IPS DF 4.7 (cell line): ENCODE results near the gene RAD51B.
"Not testable (repeated sequence)": the region's sequence is repeated elsewhere in the genome, so short reads cannot be mapped to it uniquely, and the experiment has no call there.

ENCODE experiments used
- DNase-seq: peaks from one replicate; pipeline ENCODE4 v3.0.0-alpha.2; 2013; ENCODE audit warnings: low spot score; ENCODE audit errors: extremely low read depth

RAD51B gene

DNA sequence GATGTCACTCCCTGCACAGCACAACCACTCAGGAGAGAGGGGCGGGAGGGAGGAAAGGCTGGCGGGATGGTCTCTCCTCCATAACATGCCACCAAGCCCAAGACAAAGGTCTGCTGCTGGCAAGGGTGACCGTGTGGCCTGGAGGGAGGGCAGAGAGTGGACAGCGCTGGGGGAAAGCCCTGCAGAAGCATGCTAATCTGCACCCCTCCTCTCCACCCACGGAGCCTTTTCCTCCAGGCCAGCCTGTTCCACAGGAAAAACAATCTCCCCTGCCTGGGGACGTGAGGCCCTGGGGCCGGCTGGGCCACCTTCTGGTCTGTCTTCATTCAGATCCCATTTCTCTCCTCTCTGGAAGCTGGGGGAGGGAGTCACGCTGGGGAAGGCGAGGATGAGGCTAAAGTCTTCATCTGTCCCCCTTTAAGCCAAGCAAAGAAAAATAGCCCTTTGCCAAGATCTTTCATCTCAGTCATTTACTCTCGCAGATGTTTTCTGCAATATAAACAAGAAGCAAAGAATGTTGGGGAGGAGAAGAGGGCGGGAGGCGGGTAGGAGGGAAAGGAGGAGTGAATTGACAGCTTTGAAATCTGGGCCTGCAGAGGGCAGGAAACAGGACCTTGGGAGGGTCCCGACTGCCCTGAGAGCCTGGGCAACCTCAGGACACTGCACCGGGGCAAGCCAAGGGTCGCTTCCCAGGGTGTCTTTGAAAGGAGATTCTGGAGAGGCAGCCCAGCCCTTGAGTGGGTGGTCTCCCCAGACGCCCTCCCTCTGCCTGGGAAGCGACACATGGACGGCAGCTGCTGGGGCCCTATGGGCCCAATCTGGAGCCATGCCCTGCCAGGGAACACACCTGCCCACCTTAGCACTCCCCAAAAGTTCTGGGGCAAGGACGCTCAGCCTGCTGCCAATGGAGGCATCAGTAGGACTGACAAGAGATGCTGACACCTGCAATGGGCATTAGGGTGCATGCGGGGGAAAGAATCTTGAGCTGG, 839.7 kb downstream of the RAD51B start:
- DNase-seq: no peak

DNA sequence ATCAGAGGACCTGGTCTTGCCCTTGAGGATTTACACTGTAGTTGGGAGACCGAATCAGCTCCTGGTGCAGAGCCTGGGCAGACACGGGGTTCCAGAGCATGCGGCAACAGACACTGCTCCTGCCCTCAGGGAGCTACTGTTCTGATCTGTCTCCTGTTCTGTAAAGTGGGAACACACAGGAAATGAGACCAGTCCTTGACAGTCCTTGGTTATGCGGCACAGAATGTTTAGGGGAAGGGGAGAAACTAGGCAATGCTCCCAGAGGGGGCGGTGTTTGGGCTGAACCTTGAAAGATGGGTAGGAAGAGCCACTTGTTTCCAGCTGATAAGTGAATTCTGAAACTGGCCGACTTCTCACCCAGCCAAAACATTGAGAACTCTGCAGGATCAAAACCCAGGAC, 840.9 kb downstream of the RAD51B start:
- no peak for DNase-seq

DNA sequence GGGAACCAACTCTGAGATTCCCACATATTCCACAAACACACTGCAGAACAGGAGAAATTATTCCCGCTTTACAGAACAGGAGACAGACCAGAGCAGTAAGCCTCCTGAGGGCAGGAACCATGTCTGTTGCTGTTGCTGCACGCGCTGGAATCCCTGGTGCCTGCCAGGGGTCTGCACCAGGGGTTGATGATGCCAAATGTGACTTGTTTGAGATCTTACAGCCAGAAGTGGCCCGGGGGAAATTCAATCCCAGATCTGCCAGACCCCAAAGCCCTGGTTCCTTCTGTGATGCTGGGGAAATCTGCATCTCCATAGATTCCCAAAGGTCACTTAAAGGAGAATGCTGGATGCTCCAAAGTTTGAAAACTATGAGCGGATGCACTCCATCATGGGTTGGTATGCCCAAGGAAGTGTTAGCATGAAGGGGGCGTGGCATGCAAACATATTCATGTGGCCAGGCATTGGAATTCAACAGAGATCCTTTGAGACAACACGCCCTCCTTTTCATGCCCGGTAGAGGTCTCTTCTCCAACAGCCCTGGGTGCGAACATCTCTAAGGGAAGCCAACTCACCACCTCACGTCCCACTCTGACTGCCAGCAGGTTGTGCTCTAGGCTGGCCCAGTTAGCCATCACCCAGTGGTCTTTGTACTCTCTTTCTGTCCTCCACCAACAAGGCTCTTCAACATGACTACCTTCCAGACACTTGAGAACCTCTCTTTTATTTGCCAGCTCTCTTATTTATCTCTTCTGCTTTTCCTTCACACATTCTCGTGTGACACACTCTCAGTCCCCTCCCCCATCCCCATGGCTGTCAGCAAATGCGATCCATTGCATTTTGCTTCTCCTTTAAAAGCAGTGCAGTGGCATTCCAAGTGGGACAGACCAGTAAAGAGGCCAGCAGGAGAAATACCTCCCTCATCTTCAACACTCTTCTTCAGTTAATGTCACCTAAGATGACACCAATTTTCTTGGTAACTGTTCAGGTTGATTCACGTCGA, 841.9 kb downstream of the RAD51B start:
- no peak for DNase-seq

DNA sequence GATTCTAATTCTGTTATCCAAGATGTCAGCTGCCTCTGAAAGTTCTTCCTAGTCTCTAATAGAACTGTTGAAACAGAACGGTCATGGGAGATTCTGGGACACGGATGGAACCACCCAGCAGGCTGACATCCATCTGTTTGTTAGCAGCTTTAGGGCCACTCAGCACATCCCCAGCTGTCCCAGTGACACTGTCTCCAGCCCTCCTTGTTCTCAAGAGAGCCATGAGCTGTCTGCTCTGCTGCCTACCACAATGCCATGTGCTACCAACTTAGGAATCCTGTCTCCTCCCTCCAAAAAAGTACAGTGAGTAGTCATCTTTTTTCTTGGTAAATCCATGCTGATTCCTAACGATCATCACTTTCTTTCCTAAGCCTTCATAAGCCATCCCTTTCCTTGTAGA, 842.8 kb downstream of the RAD51B start:
- DNase-seq: no peak

DNA sequence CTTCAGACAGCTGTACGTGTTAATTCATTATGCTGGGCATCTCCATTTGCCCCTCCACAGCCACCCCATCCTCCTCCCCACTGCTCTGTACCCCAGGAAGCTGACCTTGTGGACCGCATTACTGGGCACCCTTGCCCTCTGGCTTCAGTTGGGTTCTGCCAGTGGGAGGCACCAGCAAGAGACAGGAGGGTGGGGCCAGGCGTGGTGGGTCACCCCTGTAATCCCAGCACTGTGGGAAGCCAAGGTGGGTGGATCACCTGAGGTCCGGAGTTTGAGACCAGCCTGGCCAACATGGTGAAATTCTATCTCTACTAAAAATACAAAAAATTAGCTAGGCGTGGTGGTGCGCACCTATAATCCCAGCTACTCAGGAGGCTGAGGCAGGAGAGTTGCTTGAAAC, 843.2 kb downstream of the RAD51B start:
- not testable (repeated sequence) for DNase-seq

DNA sequence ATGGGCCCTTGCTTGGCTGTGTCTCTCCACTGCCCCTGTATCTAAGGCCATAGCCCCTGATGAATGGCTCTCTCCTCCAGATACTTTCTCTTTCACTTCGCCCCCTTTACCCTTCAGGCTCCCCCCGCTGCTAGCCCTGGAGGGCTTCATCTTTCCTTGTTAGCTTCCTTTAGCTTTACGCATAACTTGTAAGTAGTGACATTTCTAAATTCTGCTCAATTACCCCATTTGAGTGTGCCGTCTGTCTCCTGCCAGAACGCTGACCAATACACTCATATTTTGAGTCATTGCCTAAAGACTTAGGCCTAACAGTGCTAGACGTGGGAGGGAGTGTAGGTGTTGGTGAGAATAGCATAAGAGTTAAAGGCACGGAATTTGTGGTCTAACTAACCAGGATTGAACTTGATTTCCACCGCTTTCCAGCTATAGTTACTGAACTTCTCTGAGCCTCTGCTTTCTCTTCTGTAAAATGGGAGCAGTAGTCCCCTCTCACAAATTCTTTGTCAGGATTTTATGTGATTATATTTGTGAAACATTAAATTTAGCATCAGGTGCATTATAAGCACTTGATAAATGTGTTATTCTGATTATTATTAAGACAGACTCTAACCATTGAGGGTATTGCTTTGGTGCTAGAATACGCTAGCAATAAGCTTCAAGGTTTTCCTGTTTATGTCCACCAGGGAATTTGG, 844.0 kb downstream of the RAD51B start:
- no peak for DNase-seq

DNA sequence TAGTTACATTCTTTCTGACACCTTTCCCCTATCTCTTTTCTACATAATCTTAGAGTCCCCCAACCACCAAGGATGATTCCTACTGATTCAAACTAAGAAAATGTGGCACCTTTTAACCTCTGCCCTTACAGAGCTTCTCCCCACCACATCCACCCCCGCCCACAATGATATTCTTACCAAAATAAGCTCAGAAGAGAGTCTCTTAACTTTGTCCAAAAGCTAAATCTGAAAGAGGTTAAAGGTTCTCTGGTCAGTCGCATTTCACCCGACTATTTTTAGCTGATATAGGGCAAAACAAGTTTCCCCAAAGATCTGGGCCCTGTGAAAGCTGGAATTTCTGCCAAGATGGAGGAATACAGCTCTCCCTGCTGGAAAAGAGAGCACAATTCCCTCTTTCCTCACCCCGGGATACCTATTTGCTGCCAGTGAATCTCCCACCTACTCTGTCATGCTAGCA, 844.7 kb downstream of the RAD51B start:
- DNase-seq: no peak

DNA sequence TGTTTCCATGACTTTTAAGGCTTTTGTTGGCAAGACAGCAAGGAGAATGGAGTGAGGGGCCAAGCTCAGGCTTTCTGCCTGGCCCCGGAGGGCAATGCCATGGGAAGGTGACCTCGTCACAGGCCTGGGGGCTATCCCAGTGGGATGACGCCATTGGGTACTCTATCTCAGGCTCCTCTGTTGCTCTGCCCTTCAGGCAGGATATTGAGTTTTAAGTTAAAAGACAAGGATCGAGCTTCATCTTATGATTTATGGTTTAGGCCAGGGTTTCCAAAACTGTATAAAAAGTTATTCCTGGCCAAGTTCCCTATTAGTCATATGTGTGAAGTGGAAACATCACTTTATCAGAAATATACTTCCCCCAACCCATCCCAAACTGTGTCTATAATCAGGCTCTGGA, 845.6 kb downstream of the RAD51B start:
- DNase-seq: no peak

DNA sequence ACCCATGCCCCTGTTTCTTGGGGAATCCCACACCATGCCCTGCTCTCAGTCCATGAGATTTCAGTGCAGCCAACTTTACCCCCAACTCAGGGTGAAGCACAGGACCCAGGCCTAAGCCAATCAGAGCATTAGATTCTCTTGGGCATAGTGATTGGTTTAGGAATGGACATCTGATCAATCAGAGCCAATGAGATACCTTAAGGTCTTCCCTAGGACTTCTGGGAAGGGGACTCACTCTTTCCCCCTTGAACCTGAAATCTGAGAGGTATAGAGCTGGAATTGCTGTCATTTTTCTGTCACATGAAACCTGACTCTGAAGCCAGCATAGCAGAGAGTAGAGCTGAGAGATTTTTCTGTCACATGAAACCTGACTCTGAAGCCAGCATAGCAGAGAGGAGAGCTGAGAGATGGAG, 846.2 kb downstream of the RAD51B start:
- no peak for DNase-seq

DNA sequence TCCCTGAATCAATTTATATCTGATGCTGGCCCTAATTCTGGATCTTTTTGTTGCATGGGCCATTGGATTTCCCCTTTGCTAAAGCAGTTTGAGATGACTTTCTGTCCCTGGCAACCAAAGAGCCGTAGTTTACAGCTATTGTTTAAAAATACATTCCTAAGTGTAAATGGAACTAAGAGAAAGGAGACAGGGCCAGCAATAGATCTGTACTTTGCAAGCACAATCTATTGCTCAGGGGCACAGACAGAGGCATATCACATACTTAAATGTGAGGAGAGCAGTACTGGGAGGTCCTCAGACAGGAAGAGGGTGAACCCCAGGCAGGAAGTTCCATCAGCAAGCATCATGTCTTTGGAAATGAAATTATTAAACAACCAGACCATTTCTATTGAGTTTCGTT, 846.7 kb downstream of the RAD51B start:
- no peak for DNase-seq

DNA sequence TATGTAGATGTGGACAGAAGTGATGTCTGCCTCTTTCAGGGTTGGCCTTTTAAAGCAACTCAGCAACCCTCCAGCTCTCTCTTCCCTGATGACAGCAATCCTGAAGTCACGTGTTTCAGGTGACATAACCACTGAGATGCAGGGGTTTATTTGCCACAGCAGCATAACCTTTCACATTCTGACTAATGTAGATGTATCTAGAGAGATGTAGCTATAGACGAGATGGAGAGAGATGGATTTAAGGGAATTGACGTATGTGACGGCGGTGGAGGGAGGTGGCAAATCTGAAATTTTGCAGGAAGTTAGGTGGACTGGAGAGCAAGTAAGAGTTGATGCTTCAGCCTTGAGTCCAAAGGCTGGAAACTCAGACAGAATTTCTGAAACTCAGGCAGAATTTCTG, 847.3 kb downstream of the RAD51B start:
- DNase-seq: no peak

DNA sequence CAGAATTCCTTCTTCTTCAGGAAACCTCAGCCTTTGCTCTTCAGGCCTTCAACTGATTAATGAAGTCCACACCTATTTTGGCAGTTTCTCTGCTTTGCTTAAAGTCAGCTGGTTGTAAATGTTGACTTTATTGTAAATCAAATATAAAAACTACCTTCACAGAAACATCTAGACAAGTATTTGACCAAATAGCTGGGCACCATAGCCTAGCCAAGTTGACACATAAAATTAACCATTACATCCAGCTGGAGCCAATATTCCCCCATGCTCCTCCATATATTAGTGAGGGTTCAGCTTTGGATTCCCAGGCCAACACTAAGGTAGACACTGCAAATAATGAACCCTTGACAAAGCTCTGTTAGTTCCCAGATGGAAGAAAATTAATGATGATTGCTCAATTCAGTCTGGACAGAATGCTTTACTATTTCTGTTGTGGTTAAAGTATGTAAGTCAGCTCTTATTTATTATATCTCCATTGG, 847.8 kb downstream of the RAD51B start:
- DNase-seq: no peak

DNA sequence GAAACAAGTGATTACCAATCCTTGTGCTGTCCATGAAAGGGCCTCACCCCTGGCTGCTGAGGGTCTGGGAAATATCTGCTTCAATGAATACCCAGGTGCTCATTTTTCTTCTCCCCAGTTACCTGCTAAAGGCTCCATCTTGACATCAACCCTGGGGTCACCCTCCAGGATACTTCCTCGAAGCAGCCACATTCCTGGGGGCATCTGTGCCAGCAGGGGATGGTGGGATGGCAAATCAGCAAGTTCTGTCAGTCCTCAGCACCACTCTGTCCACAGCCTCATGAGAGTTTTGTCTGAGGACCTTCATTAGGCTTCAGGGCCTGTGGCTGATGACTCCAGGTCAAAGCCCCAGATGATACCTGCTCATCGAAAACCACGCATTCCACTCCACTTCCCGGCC, 848.4 kb downstream of the RAD51B start:
- no peak for DNase-seq

DNA sequence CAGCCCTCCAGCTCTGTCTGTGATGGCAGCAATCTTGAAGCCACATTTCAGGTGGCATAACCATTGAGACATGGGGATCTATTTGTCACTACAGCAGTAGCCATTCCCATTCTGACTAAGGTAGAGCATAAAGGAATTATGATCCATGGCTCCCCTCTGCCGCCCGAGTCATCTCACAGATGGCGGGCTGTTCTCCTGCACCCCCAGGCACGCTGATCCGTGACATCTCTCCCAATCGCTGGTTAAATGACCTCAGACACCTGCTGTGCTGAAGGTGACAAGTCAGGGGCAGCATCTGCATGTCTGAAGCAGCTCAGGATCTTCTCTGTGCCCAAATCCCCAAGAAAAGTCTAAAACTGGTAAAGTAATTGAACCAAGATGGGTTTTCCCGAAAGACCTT, 849.0 kb downstream of the RAD51B start:
- DNase-seq: no peak

DNA sequence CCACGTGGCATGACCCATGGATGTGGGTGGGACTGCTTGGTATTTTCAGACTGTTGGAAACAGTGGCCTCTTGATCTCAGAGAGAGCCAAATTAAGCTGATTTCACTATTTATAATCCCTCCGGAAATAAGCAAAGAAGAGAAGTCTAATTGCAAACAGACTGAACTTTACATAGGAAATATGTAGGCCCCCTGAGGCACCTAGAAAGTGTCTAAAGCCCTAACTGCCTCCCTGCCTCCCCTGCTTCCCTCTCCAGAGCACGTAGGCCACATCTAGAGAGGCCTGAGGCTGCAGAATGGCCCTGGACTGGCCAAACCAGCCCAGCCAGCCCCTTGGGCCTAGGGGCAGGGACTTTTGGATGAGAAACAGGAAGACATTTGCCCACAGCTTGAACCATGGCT, 849.5 kb downstream of the RAD51B start:
- no peak for DNase-seq

DNA sequence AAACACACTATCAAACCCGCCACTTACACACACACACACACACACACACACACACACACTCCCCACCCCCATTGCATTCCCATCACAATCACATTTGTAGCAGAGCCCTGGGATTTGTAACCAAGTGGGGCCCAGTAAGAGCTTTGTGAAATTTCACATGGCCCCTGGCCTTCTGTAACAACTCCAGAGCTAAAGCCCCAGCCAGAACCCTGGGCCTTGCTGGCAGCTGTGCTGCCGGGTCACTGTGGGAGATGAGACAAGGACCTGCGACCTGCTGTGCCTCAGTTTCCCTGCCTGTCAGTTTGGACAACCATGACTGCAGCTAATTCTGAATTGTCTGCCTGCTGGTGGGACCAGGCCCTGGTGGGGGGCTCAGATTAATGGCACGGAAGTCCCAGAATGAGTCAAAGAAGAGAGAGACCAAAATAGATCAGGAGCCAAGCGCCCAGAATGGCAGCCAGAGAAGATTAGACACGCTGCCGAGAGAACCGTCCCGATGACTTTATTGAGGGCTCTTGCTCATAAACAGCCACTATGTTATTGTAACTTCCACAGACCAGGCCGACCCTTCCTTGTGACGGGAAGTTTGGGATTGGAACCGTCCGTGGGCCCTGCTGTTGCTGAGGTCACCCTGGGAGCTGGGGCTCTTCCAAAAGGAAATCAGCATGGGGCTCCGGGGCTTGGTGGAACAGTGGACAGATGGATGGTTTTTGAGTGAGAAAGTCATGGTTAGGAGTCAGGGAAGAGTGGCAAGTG, 850.2 kb downstream of the RAD51B start:
- DNase-seq: no peak

DNA sequence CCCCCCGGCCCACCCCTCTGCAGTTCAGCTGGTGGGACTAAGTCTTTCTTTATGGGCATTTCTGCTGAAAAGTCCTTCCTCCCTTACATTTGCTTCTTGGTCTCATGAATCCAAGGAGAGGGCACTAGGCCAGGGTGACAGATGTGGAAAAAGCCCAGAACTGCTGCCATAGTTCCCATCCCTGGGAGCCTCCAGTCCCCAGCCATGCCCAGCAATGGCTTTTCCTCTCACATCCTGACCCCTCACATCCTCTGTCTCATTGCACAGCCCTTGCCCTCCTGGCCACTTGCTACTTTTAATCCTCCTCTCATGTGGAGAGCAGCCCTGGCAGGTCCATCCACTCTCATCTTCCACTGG, 850.8 kb downstream of the RAD51B start:
- DNase-seq: no peak

DNA sequence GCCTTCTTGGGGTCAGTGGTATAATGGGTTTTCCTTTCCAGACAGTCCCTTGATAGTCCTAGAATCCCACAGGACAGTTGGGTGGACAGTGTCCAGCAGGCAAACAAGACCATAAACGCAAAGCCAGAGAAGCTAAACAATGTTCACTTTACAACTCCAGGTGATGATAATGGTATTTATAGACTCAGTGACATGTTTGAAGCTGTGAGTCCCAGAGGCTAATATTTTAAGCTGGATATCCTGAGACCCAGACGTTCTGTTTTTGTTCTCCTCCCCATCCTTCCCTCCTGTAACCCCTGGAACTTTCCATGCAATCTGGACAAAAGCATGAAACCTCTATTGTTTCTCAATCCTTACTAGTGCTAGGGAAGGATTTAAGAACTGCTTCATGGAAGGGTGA, 852.3 kb downstream of the RAD51B start:
- DNase-seq: no peak

DNA sequence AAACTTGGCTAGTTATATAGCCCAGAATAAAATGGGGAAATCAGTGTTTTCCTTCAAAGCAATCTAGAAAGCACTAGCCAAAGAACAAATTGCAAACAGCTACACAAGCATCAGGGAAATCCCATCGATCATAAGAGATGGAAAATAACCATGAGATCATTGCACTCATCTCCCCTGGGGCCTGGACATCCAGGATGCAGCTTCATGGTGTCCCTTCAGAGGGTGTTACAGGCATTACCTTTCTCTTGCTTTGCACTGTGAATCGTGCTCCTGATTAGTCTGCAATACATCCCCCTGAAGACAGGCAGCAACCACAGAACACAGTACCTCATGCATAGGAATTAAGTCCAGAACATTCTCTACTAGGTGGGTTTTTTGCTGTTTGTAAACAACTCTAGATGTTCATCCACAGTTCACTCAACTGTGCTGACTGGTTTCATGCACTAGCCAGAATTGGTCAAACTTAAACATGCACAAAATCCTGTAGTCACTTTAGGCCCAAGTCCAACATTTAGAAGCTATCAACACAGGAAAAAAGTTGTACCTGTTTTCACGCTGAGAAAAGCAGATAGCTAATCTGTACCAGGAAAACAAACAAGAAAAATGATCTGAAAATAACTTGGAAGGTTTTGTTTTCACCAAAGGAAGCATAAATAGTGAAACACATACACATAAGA, 853.2 kb downstream of the RAD51B start:
- no peak for DNase-seq

DNA sequence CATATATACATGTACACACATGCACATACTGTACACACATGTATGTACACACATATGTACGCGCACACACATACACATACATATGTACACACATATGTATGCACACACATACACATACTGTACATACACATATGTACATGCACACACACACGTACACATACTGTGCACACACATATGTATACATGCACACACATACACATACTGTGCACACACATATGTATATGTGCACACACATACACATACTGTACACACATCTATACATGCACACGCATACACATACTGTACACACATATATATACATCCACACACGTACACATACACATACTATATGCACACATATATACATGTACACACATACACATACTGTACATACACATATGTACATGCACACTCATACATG, 853.9 kb downstream of the RAD51B start:
- no peak for DNase-seq
